CD4-positive, alpha-beta T cell treated with Interleukin-15 for 4 hours (primary cell): ENCODE measurements around the gene SHMT2.
A peak's percentile ranks its signal among the peaks of the same experiment; 100 is the strongest.

Experiments
- DNase-seq: peaks from one replicate; pipeline ENCODE4 v3.0.0-alpha.2; 2020; ENCODE audit warnings: low spot score

SHMT2 gene

DNA sequence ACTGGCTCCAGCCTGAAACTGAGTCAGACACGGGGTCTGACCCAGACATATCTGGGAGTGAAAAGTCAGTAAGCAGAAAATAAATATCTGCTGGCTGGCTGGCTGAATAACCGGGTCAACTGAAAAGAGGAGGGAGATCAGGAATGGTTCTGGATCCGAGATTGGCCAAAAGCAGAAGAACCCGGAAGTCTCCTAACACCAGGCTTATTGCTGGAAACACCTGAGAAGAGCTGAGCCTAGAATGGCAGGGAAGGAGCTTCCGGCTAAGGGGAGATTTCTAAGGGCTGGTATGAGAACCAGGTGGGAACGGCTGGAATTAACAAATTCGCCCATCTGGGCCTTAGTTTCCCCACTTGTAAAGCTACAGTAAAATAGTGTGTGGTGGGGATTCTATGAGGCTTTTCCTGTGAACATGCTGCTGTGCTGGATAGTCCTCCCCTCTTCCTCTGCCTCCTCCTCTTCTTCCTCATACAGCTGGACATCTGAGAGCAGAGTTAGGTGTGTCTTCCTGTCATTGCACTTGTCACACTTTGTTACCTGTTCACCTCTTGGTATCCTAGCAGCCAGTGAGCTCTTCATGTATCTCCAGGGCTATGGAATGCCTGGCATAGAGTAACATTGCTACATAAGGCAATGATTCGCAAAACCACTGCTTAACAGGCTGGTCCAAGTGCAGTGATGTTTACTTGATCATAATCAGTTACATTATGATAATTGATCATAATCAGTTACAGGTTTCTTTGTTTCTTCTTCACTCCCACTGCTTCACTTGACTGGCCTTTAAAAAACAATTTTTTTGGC, 2.0 kb upstream of the SHMT2 start:
- no peak for DNase-seq

GRCh38 chr12:57229046-57229633, 371 bp upstream of the SHMT2 start:
- DNase-seq, result peak; percentile 24

- no peak for DNase-seq
These were observed 1.1 kb downstream of the SHMT2 start for GRCh38 chr12:57230381-57231155.

DNA sequence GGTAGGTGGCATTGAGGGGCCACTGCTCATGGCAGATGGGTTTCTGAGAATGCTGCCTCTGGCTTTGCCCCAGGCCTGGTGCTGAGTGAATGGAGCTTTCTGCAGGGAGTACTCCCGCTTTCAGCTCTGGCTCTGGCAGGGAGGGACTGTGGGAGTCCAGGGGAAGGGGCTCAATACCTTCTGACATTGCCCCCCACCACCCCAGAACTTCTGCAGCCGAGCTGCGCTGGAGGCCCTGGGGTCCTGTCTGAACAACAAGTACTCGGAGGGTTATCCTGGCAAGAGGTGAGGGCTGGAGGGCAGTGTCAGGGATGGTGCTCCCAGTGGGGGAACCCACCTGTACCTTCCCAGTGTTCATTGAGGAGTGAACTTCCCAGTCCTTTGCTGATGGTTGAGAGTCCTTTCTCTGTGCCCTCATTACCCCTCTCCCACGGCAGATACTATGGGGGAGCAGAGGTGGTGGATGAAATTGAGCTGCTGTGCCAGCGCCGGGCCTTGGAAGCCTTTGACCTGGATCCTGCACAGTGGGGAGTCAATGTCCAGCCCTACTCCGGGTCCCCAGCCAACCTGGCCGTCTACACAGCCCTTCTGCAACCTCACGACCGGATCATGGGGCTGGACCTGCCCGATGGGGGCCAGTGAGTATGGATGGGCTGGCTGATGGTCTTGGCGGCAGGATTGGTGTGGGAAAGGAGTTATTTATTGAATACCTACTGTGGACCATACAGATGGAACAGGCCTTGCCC, 1.9 kb downstream of the SHMT2 start:
- no peak for DNase-seq

DNA sequence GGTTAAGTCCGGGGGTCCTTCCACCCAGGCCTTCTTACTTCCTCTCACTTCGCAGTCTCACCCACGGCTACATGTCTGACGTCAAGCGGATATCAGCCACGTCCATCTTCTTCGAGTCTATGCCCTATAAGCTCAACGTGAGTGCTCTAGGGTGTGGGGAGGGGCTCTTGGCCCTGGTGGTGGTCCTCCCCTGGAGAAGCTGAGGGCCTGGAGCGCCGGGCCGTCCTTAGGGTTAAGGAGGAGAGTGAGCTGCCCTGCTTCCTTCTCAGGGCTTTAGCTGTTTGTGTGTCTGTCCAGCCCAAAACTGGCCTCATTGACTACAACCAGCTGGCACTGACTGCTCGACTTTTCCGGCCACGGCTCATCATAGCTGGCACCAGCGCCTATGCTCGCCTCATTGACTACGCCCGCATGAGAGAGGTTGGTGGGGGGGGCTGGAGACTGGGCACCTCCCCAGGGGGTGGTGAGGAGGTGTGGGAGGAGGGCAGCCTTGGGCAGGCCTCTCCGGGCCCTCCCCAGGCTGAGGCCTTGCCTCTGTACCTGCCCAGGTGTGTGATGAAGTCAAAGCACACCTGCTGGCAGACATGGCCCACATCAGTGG, 2.7 kb downstream of the SHMT2 start:
- no peak for DNase-seq

GRCh38 chr12:57233357-57234232, 4.1 kb downstream of the SHMT2 start:
- DNase-seq, result no peak

DNA sequence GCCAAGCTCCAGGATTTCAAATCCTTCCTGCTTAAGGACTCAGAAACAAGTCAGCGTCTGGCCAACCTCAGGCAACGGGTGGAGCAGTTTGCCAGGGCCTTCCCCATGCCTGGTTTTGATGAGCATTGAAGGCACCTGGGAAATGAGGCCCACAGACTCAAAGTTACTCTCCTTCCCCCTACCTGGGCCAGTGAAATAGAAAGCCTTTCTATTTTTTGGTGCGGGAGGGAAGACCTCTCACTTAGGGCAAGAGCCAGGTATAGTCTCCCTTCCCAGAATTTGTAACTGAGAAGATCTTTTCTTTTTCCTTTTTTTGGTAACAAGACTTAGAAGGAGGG, 4.7 kb downstream of the SHMT2 start:
- no peak for DNase-seq

DNA sequence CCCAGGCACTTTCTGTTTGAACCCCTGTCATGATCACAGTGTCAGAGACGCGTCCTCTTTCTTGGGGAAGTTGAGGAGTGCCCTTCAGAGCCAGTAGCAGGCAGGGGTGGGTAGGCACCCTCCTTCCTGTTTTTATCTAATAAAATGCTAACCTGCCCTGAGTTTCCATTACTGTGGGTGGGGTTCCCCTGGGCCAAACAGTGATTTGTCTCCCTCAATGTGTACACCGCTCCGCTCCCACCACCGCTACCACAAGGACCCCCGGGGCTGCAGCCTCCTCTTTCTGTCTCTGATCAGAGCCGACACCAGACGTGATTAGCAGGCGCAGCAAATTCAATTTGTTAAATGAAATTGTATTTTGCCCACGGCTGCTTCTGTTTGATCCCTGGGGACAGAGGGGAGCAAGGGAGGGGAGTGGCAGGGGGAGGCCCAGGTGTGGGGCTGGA, 5.1 kb downstream of the SHMT2 start:
- no peak for DNase-seq

GRCh38 chr12:57235017-57235727, 5.7 kb downstream of the SHMT2 start:
- DNase-seq, result no peak

DNA sequence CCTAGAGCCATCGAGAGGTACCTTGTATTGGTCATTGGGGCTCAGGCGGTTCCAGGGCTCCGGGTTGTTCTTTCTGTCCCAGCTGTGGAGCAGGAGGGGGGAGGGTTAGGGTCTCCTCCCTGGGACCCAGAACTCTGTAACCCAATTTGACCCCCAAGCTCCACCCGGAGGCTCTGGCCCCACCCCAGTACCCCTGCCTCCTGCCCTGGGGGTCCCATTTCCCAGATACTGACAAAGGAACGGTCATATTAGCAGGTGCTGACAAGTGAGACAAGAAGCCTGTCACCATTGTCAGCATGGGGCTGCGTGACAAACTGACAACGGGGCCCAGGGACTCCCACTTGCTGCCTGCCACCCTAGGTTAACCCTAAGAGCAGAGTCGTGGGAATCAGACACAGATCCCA, 6.2 kb downstream of the SHMT2 start:
- no peak for DNase-seq

DNA sequence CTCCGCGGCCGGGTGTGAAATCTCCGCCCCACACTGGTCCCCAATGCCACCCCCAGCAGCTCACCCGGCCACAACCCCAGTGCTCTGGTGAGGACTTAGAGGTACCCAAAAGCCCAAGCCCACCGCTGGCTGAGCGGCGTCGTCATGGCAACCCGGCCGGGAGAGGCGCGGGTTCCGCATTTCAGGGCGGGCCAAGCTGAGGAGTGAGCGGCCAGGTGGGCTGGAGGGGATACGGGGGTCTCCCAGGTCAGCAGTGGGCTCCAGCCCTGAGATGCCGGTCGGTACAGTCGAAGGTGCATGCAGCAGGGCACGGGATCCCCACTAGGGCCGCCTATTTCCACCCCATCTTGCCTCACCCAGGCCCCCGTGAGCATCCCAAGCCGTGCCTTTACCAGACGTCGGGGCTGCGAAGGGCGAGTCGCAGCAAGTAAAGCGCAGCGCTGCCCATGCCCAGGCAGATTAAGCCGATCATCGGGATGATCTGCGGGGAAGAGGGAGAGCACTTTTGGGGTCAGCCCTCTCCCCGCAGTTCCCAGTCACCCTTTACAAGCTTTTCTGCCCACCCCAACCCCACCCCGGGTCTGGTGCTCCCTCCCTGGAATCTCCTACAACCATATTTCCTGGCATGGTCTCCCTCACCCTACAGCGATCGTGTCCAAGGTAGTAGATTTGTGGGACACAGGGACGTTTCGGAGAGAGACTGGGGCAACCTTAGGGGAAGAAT, 6.9 kb downstream of the SHMT2 start:
- DNase-seq, result no peak

DNA sequence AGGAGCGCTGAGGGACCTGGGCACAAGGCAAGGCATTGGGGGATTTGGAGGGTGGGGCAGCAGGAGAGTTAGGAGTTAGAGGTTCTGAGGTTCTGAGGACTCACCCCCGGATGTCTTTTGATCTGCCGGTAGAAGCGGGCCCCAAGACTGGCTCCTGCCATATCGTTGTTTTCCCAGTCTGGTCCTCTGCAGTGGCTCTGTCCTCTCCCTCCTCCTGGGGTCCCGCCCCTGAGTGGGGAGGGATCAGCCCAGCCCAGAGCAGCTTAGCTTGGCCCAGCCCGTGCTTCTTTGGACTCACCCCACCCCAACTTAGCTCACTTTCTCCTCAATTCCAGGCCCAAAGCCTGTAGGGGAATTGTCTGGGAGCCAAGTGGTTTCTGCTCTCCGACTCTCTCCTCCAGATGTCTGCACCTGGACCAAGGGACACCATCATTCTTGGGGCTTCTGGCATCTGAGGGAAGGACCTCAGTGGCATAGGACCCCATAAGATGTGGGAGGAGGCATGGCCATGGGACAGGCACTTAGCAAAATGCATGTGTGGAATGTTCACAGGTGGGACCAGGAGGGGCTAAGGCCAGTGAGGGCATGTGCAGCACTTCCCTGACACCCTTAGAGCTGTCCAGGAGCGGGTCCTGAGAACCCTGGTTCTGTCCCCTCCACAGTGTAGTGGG, 7.5 kb downstream of the SHMT2 start:
- no peak for DNase-seq

DNA sequence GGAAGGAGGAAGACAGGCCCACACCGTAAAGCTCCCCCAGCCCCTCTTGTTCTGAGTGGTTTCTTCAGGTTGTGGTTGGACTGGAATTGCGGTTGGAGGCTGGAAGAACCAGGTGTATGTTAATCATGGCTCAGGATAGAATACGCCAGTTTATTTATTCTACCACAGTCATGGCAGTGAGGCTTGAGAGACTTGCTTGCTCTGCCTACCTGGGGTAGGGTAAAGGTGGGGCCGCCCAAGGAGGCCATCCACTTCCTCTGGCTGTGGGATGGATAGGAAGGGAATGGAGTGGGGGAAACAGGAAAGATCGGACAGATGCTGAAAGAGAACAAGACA, 8.1 kb downstream of the SHMT2 start:
- DNase-seq, result no peak

- no peak for DNase-seq
These were observed 8.7 kb downstream of the SHMT2 start for GRCh38 chr12:57237932-57238853.

GRCh38 chr12:57238854-57239554, 9.5 kb downstream of the SHMT2 start:
- peak; percentile 84 for DNase-seq

DNA sequence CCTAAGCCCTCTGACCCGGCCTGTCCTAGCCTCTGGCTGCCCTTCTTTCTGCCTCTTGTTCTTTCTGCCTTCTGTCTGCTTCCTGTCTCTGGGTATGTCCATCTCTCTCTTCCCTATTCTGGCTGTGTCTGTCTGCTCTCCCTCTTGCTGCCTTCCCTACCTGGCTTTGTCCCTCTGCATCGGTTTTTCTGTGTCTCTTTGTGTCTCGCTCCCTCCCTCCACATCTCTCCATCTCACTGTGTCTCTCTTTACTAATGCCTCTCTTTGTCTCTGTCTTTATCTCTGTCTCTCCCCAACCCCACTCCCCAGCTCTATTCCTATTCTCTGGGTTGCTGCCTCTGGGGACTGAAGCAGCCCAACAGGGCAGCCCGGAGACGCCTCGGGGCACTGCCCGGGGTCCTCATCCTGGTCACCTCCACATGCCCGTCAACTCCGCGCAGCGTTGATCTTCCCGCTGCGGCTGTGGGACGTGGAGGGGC, 10.1 kb downstream of the SHMT2 start:
- DNase-seq, result no peak
